GDM1 (cell line): ENCODE results near the gene KCP.

Experiments
- DNase-seq: peaks from one replicate; lab custom pipeline; 2025; lab: John Stamatoyannopoulos, UW

The KCP gene

GRCh38 chr7:128874140-128875031 lies 36.1 kb downstream of the KCP start:
- no peak for DNase-seq

GRCh38 chr7:128873234-128873633 lies 37.3 kb downstream of the KCP start:
- DNase-seq, result no peak

GRCh38 chr7:128872394-128872824 lies 38.1 kb downstream of the KCP start:
- no peak for DNase-seq

- no peak for DNase-seq
Observed at GRCh38 chr7:128871050-128871449, 39.5 kb downstream of the KCP start.

GRCh38 chr7:128869944-128870285 lies 40.6 kb downstream of the KCP start:
- no peak for DNase-seq

- no peak for DNase-seq
Observed at GRCh38 chr7:128869138-128869943, 41.2 kb downstream of the KCP start.

- no peak for DNase-seq
Observed at GRCh38 chr7:128868624-128869137, 41.8 kb downstream of the KCP start.

- DNase-seq, result no peak
Observed at GRCh38 chr7:128867842-128868623, 42.5 kb downstream of the KCP start.

GRCh38 chr7:128867241-128867640 lies 43.3 kb downstream of the KCP start:
- DNase-seq, result no peak

GRCh38 chr7:128865996-128866877 lies 44.3 kb downstream of the KCP start:
- DNase-seq, result no peak

GRCh38 chr7:128865303-128865702 lies 45.2 kb downstream of the KCP start:
- DNase-seq, result no peak

GRCh38 chr7:128863433-128863989 lies 47.0 kb downstream of the KCP start:
- peak; percentile 39 for DNase-seq

- peak; percentile 98 for DNase-seq
Observed at GRCh38 chr7:128862571-128863432, 47.7 kb downstream of the KCP start, which contains the start of gene ATP6V1F. Gene ATP6V1F, plus strand, starts transcription at chr7:128862856. Its CDS starts 49 bp downstream, at chr7:128862905.

- no peak for DNase-seq
Observed at GRCh38 chr7:128861957-128862570, 48.4 kb downstream of the KCP start.

- DNase-seq, result no peak
Observed at GRCh38 chr7:128860158-128861073, 50.1 kb downstream of the KCP start.

GRCh38 chr7:128859232-128860157 lies 51.0 kb downstream of the KCP start:
- no peak for DNase-seq
